HG02642 (cell line): Measurements from ENCODE around the gene PPFIBP1.
"Not testable (repeated sequence)": the region's sequence is repeated elsewhere in the genome, so short reads cannot be mapped to it uniquely, and the experiment has no call there.

Experiments used
- ATAC-seq: cut with Tn5 transposase; IDR thresholded peaks from one replicate; pipeline ENCODE4 v1.9.1; 2021; ENCODE audit warnings: mild to moderate bottlenecking; ENCODE audit not compliant: unreplicated experiment, poor library complexity

The PPFIBP1 gene

DNA sequence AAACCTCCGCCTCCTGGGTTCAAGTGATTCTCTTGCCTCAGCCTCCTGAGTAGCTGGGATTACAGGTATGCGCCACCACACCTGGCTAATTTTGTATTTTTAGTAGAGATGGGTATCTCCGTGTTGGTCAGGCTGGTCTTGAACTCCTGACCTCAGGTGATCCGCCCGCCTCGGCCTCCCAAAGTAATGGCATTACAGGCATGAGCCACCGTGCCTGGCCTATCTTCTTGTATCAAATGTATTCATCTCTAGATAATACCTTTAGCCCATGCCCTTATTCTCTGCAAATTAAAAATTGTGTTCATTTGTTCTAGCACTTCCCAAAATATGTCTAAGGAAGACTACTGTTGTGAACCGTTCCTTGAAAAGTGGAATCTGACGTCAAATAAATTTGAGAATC is 210.3 kb downstream of the PPFIBP1 start:
- not testable (repeated sequence) for ATAC-seq

GRCh38 chr12:27743601-27744000 is 219.6 kb downstream of the PPFIBP1 start:
- ATAC-seq: no peak
